GM12873 (cell line): Measurements from ENCODE around the gene STMN3.
A peak's percentile ranks its signal among the peaks of the same experiment; 100 is the strongest.

Experiments
- CTCF ChIP-seq: IDR thresholded peaks from 2 replicates; pipeline ENCODE4 v1.5.1; 2012; ENCODE audit warnings: low read depth, mild to moderate bottlenecking, moderate library complexity, low read length, control low read depth; ENCODE audit not compliant: insufficient read depth; ENCODE audit errors: missing control alignments

STMN3 gene

DNA sequence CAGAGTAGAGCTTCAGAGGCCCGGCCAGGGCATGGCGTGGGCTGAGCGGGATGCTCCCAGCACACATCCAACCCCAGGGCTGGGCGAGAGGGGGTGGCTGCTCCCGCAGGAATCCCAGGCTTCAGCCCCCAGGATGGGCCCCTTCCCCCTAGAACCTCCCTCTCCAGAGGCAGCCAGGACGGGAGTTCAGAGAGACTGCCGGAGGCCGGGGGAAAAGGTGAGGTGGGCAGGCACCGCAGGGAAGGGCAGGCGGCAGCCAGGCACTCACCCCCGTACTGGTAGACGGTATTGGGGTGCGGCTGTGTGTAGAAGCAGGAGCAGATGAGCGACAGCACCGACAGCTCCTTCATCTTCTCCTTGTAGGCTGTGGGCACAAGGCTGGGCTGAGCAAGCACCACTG lies 9.3 kb downstream of the STMN3 start:
- no peak for TF ChIP-seq CTCF

- TF ChIP-seq CTCF: no peak
Measured at GRCh38 chr20:63643499-63643898, 9.7 kb downstream of the STMN3 start.

DNA sequence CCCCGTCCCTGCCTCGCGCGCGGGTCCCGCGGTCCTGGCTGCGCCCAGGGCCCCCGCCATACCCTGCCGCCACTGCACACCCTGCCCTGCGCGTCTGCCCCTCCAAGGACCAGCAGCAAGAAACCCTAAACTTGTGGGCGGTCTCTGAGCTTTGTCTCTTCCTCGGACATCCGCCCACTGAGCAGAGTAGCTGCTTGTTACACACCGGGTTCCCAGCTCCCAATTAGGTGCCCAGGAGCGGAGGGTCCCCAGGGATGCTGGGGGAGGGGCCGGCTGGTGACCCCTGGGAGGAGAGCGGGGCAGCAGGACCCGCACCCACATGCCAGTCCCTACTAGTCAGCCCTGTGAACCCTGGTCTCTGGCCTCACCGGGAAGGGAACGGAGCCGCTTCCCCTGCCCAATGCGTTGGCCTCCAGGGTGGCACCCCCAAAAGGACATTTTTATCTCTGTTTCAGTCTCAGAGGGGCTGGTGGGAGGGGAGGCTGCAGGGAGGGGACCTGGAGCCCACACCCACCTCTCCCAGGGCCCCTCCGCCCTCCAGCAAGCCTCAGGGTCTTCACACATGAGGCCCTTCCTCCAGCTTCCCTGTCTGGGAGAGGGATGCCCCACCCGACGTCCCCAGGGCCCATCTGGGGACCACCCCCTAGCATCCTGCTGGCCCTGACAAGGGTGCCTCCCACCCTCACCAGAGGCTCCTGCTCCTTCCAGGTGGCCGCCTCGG lies 10.5 kb downstream of the STMN3 start:
- no peak for TF ChIP-seq CTCF

DNA sequence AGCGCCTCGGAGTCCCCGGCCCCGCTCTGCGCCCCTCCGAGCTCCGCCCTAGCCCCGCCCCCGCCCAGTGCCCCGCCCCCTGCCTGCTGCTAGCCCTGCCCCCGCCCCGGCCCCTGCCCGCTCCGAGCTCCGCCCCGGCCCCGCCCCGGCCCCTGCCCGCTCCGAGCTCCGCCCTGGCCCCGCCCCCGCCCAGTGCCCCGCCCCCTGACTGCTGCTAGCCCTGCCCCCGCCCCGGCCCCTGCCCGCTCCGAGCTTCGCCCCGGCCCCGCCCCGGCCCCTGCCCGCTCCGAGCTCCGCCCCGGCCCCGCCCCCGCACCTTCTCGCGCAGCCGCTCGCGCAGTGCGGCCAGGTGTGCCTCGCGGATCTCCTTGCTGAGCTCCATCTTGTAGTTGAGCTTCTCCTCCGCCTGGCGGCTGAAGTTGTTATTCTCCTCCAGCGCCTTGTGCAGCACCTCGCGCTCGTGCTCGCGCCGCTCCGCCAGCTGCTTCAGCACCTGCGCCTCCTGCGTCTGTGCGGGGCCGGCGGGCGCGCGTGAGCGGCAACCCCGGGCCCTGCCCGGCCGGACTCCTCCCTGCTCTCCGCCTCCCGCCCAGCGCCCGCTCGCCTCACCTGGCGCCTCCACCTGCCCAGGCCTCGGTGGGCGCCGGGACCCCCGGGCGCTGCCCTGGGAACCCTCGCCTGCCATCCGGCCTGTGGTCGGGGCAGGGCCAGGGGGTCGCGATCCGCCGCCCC lies 11.3 kb downstream of the STMN3 start:
- peak; percentile 60 for TF ChIP-seq CTCF

GRCh38 chr20:63641146-63641791 lies 12.0 kb downstream of the STMN3 start:
- TF ChIP-seq CTCF: no peak

DNA sequence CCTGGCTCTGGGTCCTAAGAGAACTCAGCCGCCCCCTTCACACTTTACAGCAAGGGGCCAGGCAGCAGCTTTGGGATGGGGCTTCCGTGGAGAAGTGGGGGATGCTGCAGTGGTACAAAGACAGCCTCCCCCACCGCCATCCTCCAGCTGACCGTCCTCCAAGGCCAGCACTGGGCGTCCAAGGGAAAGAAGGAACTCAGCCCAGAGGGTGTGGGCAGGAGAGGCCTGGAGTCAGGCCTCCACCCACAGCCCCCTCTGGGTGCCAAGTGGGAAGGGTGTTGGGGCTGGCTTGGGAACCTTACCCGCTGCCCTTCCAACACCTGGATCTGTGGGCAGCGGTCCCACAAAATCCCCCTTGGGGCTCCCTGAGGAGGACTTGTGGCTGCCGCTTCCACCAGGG lies 13.1 kb downstream of the STMN3 start:
- TF ChIP-seq CTCF: no peak
